HepG2 (cell line): ENCODE results near the gene UST. TPM values are rescaled to one million over a fixed set of nuclear protein-coding genes. Genes with fewer than 3 reads are reported as not detected.

Experiments used
- ATAC-seq: fragments of 200-7000 bp; cut with Tn5 transposase; 3 replicates; pipeline ENCODE4 v1.9.1; 2020; ENCODE audit warnings: mild to moderate bottlenecking, moderate library complexity
- BruUV-seq: library from RNA; stranded (reverse); fragments of 400-500 nt; replicated peaks from 2 replicates; lab custom pipeline; 2021; lab: Mats Ljungman, UMichigan
- CTCF ChIA-PET: fragments of 300-600 bp; formaldehyde crosslinking; extraction: SDS; loops from one replicate; lab custom pipeline; 2021; ENCODE audit warnings: low total read pairs, inconsistent platforms, low intra/inter-chr PET ratio; lab: Yijun Ruan, JAX
- POLR2A ChIA-PET: fragments of 350-600 bp; sonication (Branson Sonifier 250); formaldehyde crosslinking; loops from one replicate; lab custom pipeline; 2020; ENCODE audit warnings: antibody characterized with exemption, inconsistent platforms; lab: Yijun Ruan, JAX
- DNase-seq: peaks from one replicate; pipeline ENCODE4 v3.0.0-alpha.2; 2015; ENCODE audit warnings: low spot score
- FAIRE-seq: peaks from 3 replicates; lab custom pipeline; 2011; peaks lifted over from hg19 to GRCh38; lab: Jason Lieb, UNC
- H2AFZ ChIP-seq: one replicate; pipeline ENCODE4 v1.6.1; 2011; ENCODE audit warnings: low read length, inconsistent platforms
- H3K27ac ChIP-seq: fragments of 300-600 bp; 3 replicates; pipeline ENCODE4 v1.8.0; 2011; ENCODE audit warnings: mixed run types, mild to moderate bottlenecking, mixed read lengths, low read length, inconsistent platforms; ENCODE audit not compliant: insufficient read depth; ENCODE audit errors: extremely low read length
- H3K27me3 ChIP-seq, 2 experiments: fragments of 200-600 bp in 1 of 2; 2 replicates in 1 of 2; 3 replicates in 1 of 2; pipeline versions ENCODE4 v1.6.0 to v1.8.0; 2011; ENCODE audit warnings: low read length in 2 of 2, mild to moderate bottlenecking in 2 of 2, moderate library complexity in 2 of 2, inconsistent platforms in 1 of 2; ENCODE audit not compliant: insufficient read depth in 2 of 2, control insufficient read depth in 1 of 2
- H3K36me3 ChIP-seq, 2 experiments: fragments of 200-600 bp in 1 of 2; replicated peaks in 1 of 2; 2 replicates in 1 of 2; 3 replicates in 1 of 2; pipeline versions ENCODE4 v1.5.1 to v1.8.0; 2011; ENCODE audit warnings: low read length in 2 of 2, inconsistent platforms in 1 of 2; ENCODE audit not compliant: insufficient read depth in 2 of 2, control insufficient read depth in 1 of 2
- H3K4me1 ChIP-seq: 2 replicates; pipeline ENCODE4 v1.5.1; 2012; ENCODE audit warnings: low read length, inconsistent platforms; ENCODE audit not compliant: insufficient read depth
- H3K4me2 ChIP-seq: 2 replicates; pipeline ENCODE4 v1.6.0; 2011; ENCODE audit warnings: low read depth, low read length, inconsistent platforms
- H3K4me3 ChIP-seq, 3 experiments: fragments of 200-600 bp in 1 of 3; sonication (generic), shearing (Covaris generic) in 1 of 3; replicated peaks in 1 of 3; 2 replicates each; pipeline ENCODE4 v1.5.1; 2011 to 2016; ENCODE audit warnings: low read length in 3 of 3, inconsistent platforms in 2 of 3, low read depth in 2 of 3, mild to moderate bottlenecking in 2 of 3, control low read depth in 1 of 3, mixed read lengths in 1 of 3; ENCODE audit not compliant: insufficient read depth in 1 of 3
- H3K79me2 ChIP-seq: one replicate; pipeline ENCODE4 v1.6.1; 2011; ENCODE audit warnings: low read length, inconsistent platforms; ENCODE audit not compliant: insufficient read depth
- H3K9ac ChIP-seq: 2 replicates; pipeline ENCODE4 v1.6.0; 2011; ENCODE audit warnings: mild to moderate bottlenecking, low read depth, low read length, inconsistent platforms; ENCODE audit not compliant: insufficient read depth
- H3K9me3 ChIP-seq: 2 replicates; pipeline ENCODE4 v1.5.1; 2012; ENCODE audit warnings: mild to moderate bottlenecking, low read length
- H4K20me1 ChIP-seq: 2 replicates; pipeline ENCODE4 v1.6.0; 2011; ENCODE audit warnings: inconsistent platforms, mild to moderate bottlenecking, low read length, moderate library complexity; ENCODE audit not compliant: insufficient read depth
- FOSL1 ChIP-seq: sonication (generic); formaldehyde crosslinking; IDR thresholded peaks from 2 replicates; pipeline ENCODE4 v1.9.0; 2021; ENCODE audit warnings: missing genetic modification reagents, borderline replicate concordance
- HIVEP1 ChIP-seq: sonication (generic); formaldehyde crosslinking; IDR thresholded peaks from 2 replicates; pipeline ENCODE4 v1.4.0; 2020; ENCODE audit warnings: mild to moderate bottlenecking, missing genetic modification reagents
- IRX3 ChIP-seq: sonication (generic); formaldehyde crosslinking; IDR thresholded peaks from 2 replicates; pipeline ENCODE4 v1.8.1; 2023; ENCODE audit warnings: mild to moderate bottlenecking, low read depth, missing genetic modification reagents, borderline replicate concordance
- MAFF ChIP-seq: IDR thresholded peaks from 2 replicates; pipeline ENCODE4 v1.6.1; 2011; ENCODE audit warnings: low read depth, low read length, improper control_type of control experiment
- SAP130 ChIP-seq: IDR thresholded peaks from 2 replicates; pipeline ENCODE4 v1.6.1; 2016; ENCODE audit warnings: low read depth
- SMARCE1 ChIP-seq: fragments of 450-650 bp; IDR thresholded peaks from 2 replicates; pipeline ENCODE4 v1.6.1; 2017; ENCODE audit warnings: borderline replicate concordance
- SNAPC2 ChIP-seq: sonication (generic); formaldehyde crosslinking; IDR thresholded peaks from 2 replicates; pipeline ENCODE4 v1.8.1; 2022; ENCODE audit warnings: mild to moderate bottlenecking, missing genetic modification reagents
- ZBTB49 ChIP-seq: sonication (generic); formaldehyde crosslinking; IDR thresholded peaks from 2 replicates; pipeline ENCODE4 v1.4.0; 2020; ENCODE audit warnings: missing genetic modification reagents, borderline replicate concordance
- ZNF180 ChIP-seq: sonication (generic); formaldehyde crosslinking; IDR thresholded peaks from 2 replicates; pipeline ENCODE4 v1.4.0; 2020; ENCODE audit warnings: low read depth, missing genetic modification reagents, borderline replicate concordance
- ZNF354B ChIP-seq: sonication (generic); formaldehyde crosslinking; IDR thresholded peaks from 2 replicates; pipeline ENCODE4 v1.8.0; 2022; ENCODE audit warnings: mild to moderate bottlenecking, missing genetic modification reagents
- ZNF563 ChIP-seq: sonication (generic); formaldehyde crosslinking; IDR thresholded peaks from 2 replicates; pipeline ENCODE4 v1.8.0; 2022; ENCODE audit warnings: mild to moderate bottlenecking, moderate library complexity, missing genetic modification reagents
- ZNF574 ChIP-seq: sonication (generic); formaldehyde crosslinking; IDR thresholded peaks from 2 replicates; pipeline ENCODE4 v1.4.0; 2020; ENCODE audit warnings: missing genetic modification reagents
- ZNF883 ChIP-seq: sonication (generic); formaldehyde crosslinking; IDR thresholded peaks from 2 replicates; pipeline ENCODE4 v1.5.1; 2020; ENCODE audit warnings: mild to moderate bottlenecking, missing genetic modification reagents; ENCODE audit errors: not compliant biosample characterization
- WGBS: methylation state at CpG from one replicate; pipeline ENCODE4 v1.1.6; 2017; ENCODE audit warnings: low lambda C conversion rate; 5-methylcytosine and 5-hydroxymethylcytosine counted together
- in situ Hi-C: cut with HindIII; loops from 2 replicates; pipeline ENCODE4 v1.10.0; 2017; ENCODE audit warnings: low pct_unique_long_range_greater_than_20kb; ENCODE audit not compliant: extremely low pct_ligation_motif_present
- intact Hi-C: fragments of 100-400 bp; cut with micrococcal nuclease; formaldehyde crosslinking; loops from one replicate; pipeline ENCODE4 v1.10.0; 2022; ENCODE audit not compliant: unreplicated experiment
- polyA plus RNA-seq, 8 experiments: library from polyadenylated mRNA; depleted of rRNA in 3 of 8; stranded (reverse) in 7 of 8; unstranded in 1 of 8; fragments of >200 nt; fragmentation: Illumina TruSeq in 4 of 8; extraction: Trizol in 4 of 8; gene quantifications; 2 replicates each; pipeline versions ENCODE4 v1.2.1 to v1.2.3, GENCODE V29; 2011 to 2016; ENCODE audit warnings: low read depth in 4 of 8, missing spikeins in 1 of 8, mixed read lengths in 1 of 8; ENCODE audit not compliant: insufficient read depth in 1 of 8
- total RNA-seq, 5 experiments: library from RNA; depleted of rRNA; stranded (reverse); fragments of >200 nt; fragmentation: Illumina TruSeq; extraction: Trizol; gene quantifications; 2 replicates each; pipeline ENCODE4 v1.2.3, GENCODE V29; 2016; ENCODE audit warnings: low read depth in 1 of 5

Gene UST
- total and polyA plus RNA-seq, 2 of the 13 experiments (the other 11 are each of a cell fraction or from before 2014, with no cell fraction given), result 0.27 TPM; not detected in 1

- in situ Hi-C loops, result no loop called here
- no peak overlapping the region for H2AFZ ChIP-seq
- DNase-seq, result no peak
- peaks cover 4 to 34% of the 10 kb centered on the region in 2 experiments; a peak in 3 of 5 replicates for H3K27me3 ChIP-seq
- 14% methylated on average over 7 of the region's 7 CpGs for WGBS
- no peak overlapping the region; a peak in 1 of 6 replicates for H3K4me3 ChIP-seq
- CTCF ChIA-PET, result no interaction called here
- H3K9me3 ChIP-seq, result no peaks in the 10 kb centered on the region
- no peaks in the 10 kb centered on the region for H3K36me3 ChIP-seq
- H4K20me1 ChIP-seq, result no peaks in the 10 kb centered on the region
- H3K27ac ChIP-seq, result no peak overlapping the region
- BruUV-seq, result no TSS peak
- TF ChIP-seq FOSL1, result no peak
- no peak for TF ChIP-seq ZNF563 (CRISPR knock-in tag)
- TF ChIP-seq IRX3 (CRISPR knock-in tag), result no peak
- TF ChIP-seq SMARCE1, result no peak
- TF ChIP-seq ZNF180 (CRISPR knock-in tag), result no peak
- TF ChIP-seq, all 625 proteins: peak for 0
- H3K79me2 ChIP-seq, result no peaks in the 10 kb centered on the region
- H3K4me1 ChIP-seq, result no peaks in the 10 kb centered on the region
- no peak for ATAC-seq
- H3K9ac ChIP-seq, result no peak overlapping the region
- POLR2A ChIA-PET, result no interaction called here
- no peak overlapping the region for H3K4me2 ChIP-seq
- intact Hi-C loops, result no loop called here
- no peak for FAIRE-seq
These were observed 108.9 kb downstream of the UST start for GRCh38 chr6:148855744-148856143.

GRCh38 chr6:148857798-148858390 lies 111.1 kb downstream of the UST start:
- CTCF ChIA-PET, result no interaction called here
- H3K9me3 ChIP-seq, result no peaks in the 10 kb centered on the region
- intact Hi-C loops, result no loop called here
- WGBS, result 12% methylated on average over 3 of the region's 3 CpGs
- ATAC-seq, result no peak
- H3K4me1 ChIP-seq, result no peaks in the 10 kb centered on the region
- FAIRE-seq, result no peak
- no peaks in the 10 kb centered on the region for H3K79me2 ChIP-seq
- H3K36me3 ChIP-seq, result no peaks in the 10 kb centered on the region
- BruUV-seq, result no TSS peak
- in situ Hi-C loops, result no loop called here
- no peak overlapping the region for H3K4me2 ChIP-seq
- no peaks in the 10 kb centered on the region for H4K20me1 ChIP-seq
- POLR2A ChIA-PET, result no interaction called here
- H3K9ac ChIP-seq, result no peak overlapping the region
- no peak overlapping the region for H3K4me3 ChIP-seq
- no peak overlapping the region for H3K27ac ChIP-seq
- no peak for DNase-seq
- peaks cover 2 to 16% of the 10 kb centered on the region in 2 experiments; a peak in 3 of 5 replicates for H3K27me3 ChIP-seq
- no peak overlapping the region for H2AFZ ChIP-seq
- TF ChIP-seq MAFF, result no peak
- TF ChIP-seq SNAPC2 (CRISPR knock-in tag), result no peak
- TF ChIP-seq ZNF354B (CRISPR knock-in tag), result no peak
- TF ChIP-seq ZNF883, result no peak
- TF ChIP-seq ZNF574 (CRISPR knock-in tag), result no peak
- TF ChIP-seq SAP130, result no peak
- no peak for TF ChIP-seq ZBTB49 (CRISPR knock-in tag)
- no peak for TF ChIP-seq HIVEP1 (CRISPR knock-in tag)
